ENCODE measurements around the gene GNG2. TPM values are rescaled to one million over a fixed set of nuclear protein-coding genes. Genes with fewer than 3 reads are reported as not detected.

GNG2 gene
- total and polyA plus RNA-seq, 7 experiments from 2014 or later: 62.1 to 199 (median 117) TPM

- intact Hi-C loops (cut with micrococcal nuclease): loop anchor here (1.0 kb wide), 4 partner anchors 8 to 32 kb away; partner anchors contain the start of gene GNG2 (in 1 of the 2)
- H3K9me3 Mint-ChIP-seq: no peaks in the 10 kb centered on the region
Measured at GRCh38 chr14:51873221-51873893, 12.9 kb downstream of the GNG2 start.

GRCh38 chr14:51877810-51878209 lies 17.4 kb downstream of the GNG2 start:
- Mint-ChIP-seq H3K4me1 (peaks cover 54 to 84% (median 77%) of the 10 kb centered on the region in 7 donors), H3K4me3 (peak overlapping the region in 2 of 10 donors; percentile 16 to 31), H3K9me3 (peaks cover 0 to 3% (median 0%) of the 10 kb centered on the region in 11 donors), H3K27ac (peak overlapping the region in 7 of 9 donors; percentile 23 to 86 (median 67)), H3K27me3 (no peaks in the 10 kb centered on the region), H3K36me3 (peaks cover 14 to 56% (median 45%) of the 10 kb centered on the region in 5 donors)
- H3K27me3 ChIP-seq (ENCODE audit: control insufficient read depth in 2 of 2, insufficient read depth in 2 of 2, low read length in 2 of 2): no peaks in the 10 kb centered on the region
- DNase-seq (no peak), ATAC-seq (no peak)
- ChIA-PET POLR2A (interaction anchor here (1.2 kb wide), 1 partner anchor 9 kb away, joined by 3 read pairs; no protein-coding TSS in a partner anchor), CTCF (no interaction called here)
- H3K36me3 ChIP-seq (ENCODE audit: control insufficient read depth in 2 of 3, insufficient read depth in 3 of 3, low read length in 3 of 3): peaks cover 0 to 9% (median 0%) of the 10 kb centered on the region in 3 experiments
- intact Hi-C loops (cut with micrococcal nuclease): loop anchor here (1.0 to 2.0 kb wide), 2 partner anchors 9 to 15 kb away; no protein-coding TSS in a partner anchor
- no peak overlapping the region for H3K4me3 ChIP-seq (ENCODE audit: low read length)
- no peak overlapping the region for H3K27ac ChIP-seq (ENCODE audit: low read depth, low read length)
- no peaks in the 10 kb centered on the region for H3K9me3 ChIP-seq (ENCODE audit: control insufficient read depth in 2 of 3, low read length in 3 of 3)
- peaks cover 16 to 26% of the 10 kb centered on the region in 2 donors for H3K4me1 ChIP-seq (ENCODE audit: control insufficient read depth in 2 of 2, insufficient read depth in 2 of 2, low read length in 2 of 2)

More at GRCh38 chr14:51873221-51873893, 12.9 kb downstream of the GNG2 start:
- no peak overlapping the region for H3K27ac ChIP-seq (ENCODE audit: low read depth, low read length)
- H3K36me3 Mint-ChIP-seq: peaks cover 1 to 33% (median 30%) of the 10 kb centered on the region in 5 donors
- ChIA-PET CTCF (no interaction called here), POLR2A (interaction anchor here (1.1 to 1.9 kb wide), 5 partner anchors 9 to 27 kb away, joined by 3 to 6 read pairs (median 4); partner anchors contain the start of gene GNG2)
- no peaks in the 10 kb centered on the region for H3K27me3 ChIP-seq (ENCODE audit: control insufficient read depth in 2 of 2, insufficient read depth in 2 of 2, low read length in 2 of 2)
- peak overlapping the region in 6 of 10 donors; percentile 1 to 70 (median 28) for H3K4me3 Mint-ChIP-seq
- peaks cover 0 to under 1% (median 0%) of the 10 kb centered on the region in 3 experiments for H3K36me3 ChIP-seq (ENCODE audit: control insufficient read depth in 2 of 3, insufficient read depth in 3 of 3, low read length in 3 of 3)
- ATAC-seq (peak; percentile 76), DNase-seq (peak in 2 of 9 donors; percentile 38 to 50)
- H3K4me1 Mint-ChIP-seq: peaks cover 34 to 64% (median 56%) of the 10 kb centered on the region in 7 donors
- no peak overlapping the region for H3K4me3 ChIP-seq (ENCODE audit: low read length)
- H3K4me1 ChIP-seq (ENCODE audit: control insufficient read depth in 2 of 2, insufficient read depth in 2 of 2, low read length in 2 of 2): peaks cover 31 to 68% of the 10 kb centered on the region in 2 donors
- H3K9me3 ChIP-seq (ENCODE audit: control insufficient read depth in 2 of 3, low read length in 3 of 3): no peaks in the 10 kb centered on the region
- no peaks in the 10 kb centered on the region for H3K27me3 Mint-ChIP-seq
- peak overlapping the region; percentile 24 to 84 (median 69) for H3K27ac Mint-ChIP-seq

- H3K27ac ChIP-seq (ENCODE audit: low read depth, low read length): no peak overlapping the region
- Mint-ChIP-seq H3K27ac (peak overlapping the region in 7 of 9 donors; percentile 16 to 76 (median 41)), H3K27me3 (no peaks in the 10 kb centered on the region), H3K9me3 (peaks cover 0 to 3% (median 0%) of the 10 kb centered on the region in 11 donors), H3K4me1 (peaks cover 50 to 89% (median 83%) of the 10 kb centered on the region in 7 donors), H3K36me3 (peaks cover 14 to 46% (median 34%) of the 10 kb centered on the region in 5 donors), H3K4me3 (peak overlapping the region in 1 of 10 donors; percentile 3)
- ATAC-seq: no peak
- H3K4me3 ChIP-seq (ENCODE audit: low read length): no peak overlapping the region
- POLR2A ChIA-PET: no interaction called here
- H3K4me1 ChIP-seq (ENCODE audit: control insufficient read depth in 2 of 2, insufficient read depth in 2 of 2, low read length in 2 of 2): peaks cover 23 to 28% of the 10 kb centered on the region in 2 donors
- H3K9me3 ChIP-seq (ENCODE audit: control insufficient read depth in 2 of 3, low read length in 3 of 3): no peaks in the 10 kb centered on the region
- H3K36me3 ChIP-seq (ENCODE audit: control insufficient read depth in 2 of 3, insufficient read depth in 3 of 3, low read length in 3 of 3): peaks cover 0 to 9% (median 0%) of the 10 kb centered on the region in 3 experiments
- intact Hi-C loops (cut with micrococcal nuclease): loop anchor here in 1 of 2 donors (2.0 kb wide), 1 partner anchor 14 kb away; no protein-coding TSS in a partner anchor
- DNase-seq: no peak
- H3K27me3 ChIP-seq (ENCODE audit: control insufficient read depth in 2 of 2, insufficient read depth in 2 of 2, low read length in 2 of 2): no peaks in the 10 kb centered on the region
- CTCF ChIA-PET: interaction anchor here (0.5 to 0.6 kb wide), 2 partner anchors 32 to 580 kb away, joined by 3 read pairs; no protein-coding TSS in a partner anchor
Measured at GRCh38 chr14:51879170-51879569, 18.8 kb downstream of the GNG2 start.

- Histone ChIP-seq H3K36me3 (ENCODE audit: control insufficient read depth in 2 of 3, insufficient read depth in 3 of 3, low read length in 3 of 3) (peaks cover 0 to 9% (median 0%) of the 10 kb centered on the region in 3 experiments), H3K27ac (ENCODE audit: low read depth, low read length) (no peak overlapping the region), H3K4me3 (ENCODE audit: low read length) (no peak overlapping the region), H3K4me1 (ENCODE audit: control insufficient read depth in 2 of 2, insufficient read depth in 2 of 2, low read length in 2 of 2) (peaks cover 27 to 38% of the 10 kb centered on the region in 2 donors), H3K9me3 (ENCODE audit: control insufficient read depth in 2 of 3, low read length in 3 of 3) (no peaks in the 10 kb centered on the region), H3K27me3 (ENCODE audit: control insufficient read depth in 2 of 2, insufficient read depth in 2 of 2, low read length in 2 of 2) (no peaks in the 10 kb centered on the region)
- DNase-seq (no peak), ATAC-seq (no peak)
- H3K36me3 Mint-ChIP-seq: peaks cover 19 to 53% (median 37%) of the 10 kb centered on the region in 5 donors
- POLR2A ChIA-PET: interaction anchor here (0.6 to 1.5 kb wide), 2 partner anchors 20 to 22 kb away, joined by 3 to 5 read pairs; partner anchors contain the start of gene GNG2
- H3K9me3 Mint-ChIP-seq: peaks cover 0 to 3% (median 0%) of the 10 kb centered on the region in 11 donors
- H3K27ac Mint-ChIP-seq: peak overlapping the region in 7 of 9 donors; percentile 32 to 76 (median 61)
- intact Hi-C loops (cut with micrococcal nuclease): loop anchor here (1.0 to 2.0 kb wide), 3 partner anchors 7 to 14 kb away; no protein-coding TSS in a partner anchor
- H3K4me3 Mint-ChIP-seq: peak overlapping the region in 3 of 10 donors; percentile 6 to 38 (median 33)
- H3K27me3 Mint-ChIP-seq: no peaks in the 10 kb centered on the region
- CTCF ChIA-PET: interaction anchor here (0.9 kb wide), 1 partner anchor 16 kb away, joined by 4 read pairs; no protein-coding TSS in a partner anchor
- peaks cover 53 to 95% (median 92%) of the 10 kb centered on the region in 7 donors for H3K4me1 Mint-ChIP-seq
Measured at GRCh38 chr14:51880835-51881580, 20.6 kb downstream of the GNG2 start.

- peak overlapping the region in 1 of 10 donors; percentile 33 for H3K4me3 Mint-ChIP-seq
Measured at GRCh38 chr14:51881636-51882035, 21.2 kb downstream of the GNG2 start.

More at GRCh38 chr14:51881636-51882035, 21.2 kb downstream of the GNG2 start:
- Histone ChIP-seq H3K4me3 (ENCODE audit: low read length) (no peak overlapping the region), H3K4me1 (ENCODE audit: control insufficient read depth in 2 of 2, insufficient read depth in 2 of 2, low read length in 2 of 2) (peaks cover 30 to 43% of the 10 kb centered on the region in 2 donors), H3K27me3 (ENCODE audit: control insufficient read depth in 2 of 2, insufficient read depth in 2 of 2, low read length in 2 of 2) (no peaks in the 10 kb centered on the region), H3K27ac (ENCODE audit: low read depth, low read length) (no peak overlapping the region), H3K9me3 (ENCODE audit: control insufficient read depth in 2 of 3, low read length in 3 of 3) (no peaks in the 10 kb centered on the region), H3K36me3 (ENCODE audit: control insufficient read depth in 2 of 3, insufficient read depth in 3 of 3, low read length in 3 of 3) (peaks cover 0 to 9% (median 0%) of the 10 kb centered on the region in 3 experiments)
- Mint-ChIP-seq H3K9me3 (peaks cover 0 to 3% (median 0%) of the 10 kb centered on the region in 11 donors), H3K27ac (peak overlapping the region in 7 of 9 donors; percentile 10 to 76 (median 48)), H3K27me3 (no peaks in the 10 kb centered on the region), H3K36me3 (peaks cover 19 to 57% (median 42%) of the 10 kb centered on the region in 5 donors), H3K4me1 (peaks cover 49 to 95% (median 91%) of the 10 kb centered on the region in 7 donors)
- no peak for ATAC-seq
- POLR2A ChIA-PET: interaction anchor here (0.6 to 1.5 kb wide), 3 partner anchors 21 to 58 kb away, joined by 3 to 5 read pairs (median 4); partner anchors contain the start of gene GNG2
- intact Hi-C loops (cut with micrococcal nuclease): loop anchor here in 1 of 2 donors (2.0 kb wide), 1 partner anchor 15 kb away; no protein-coding TSS in a partner anchor
- DNase-seq: no peak
- CTCF ChIA-PET: interaction anchor here (0.9 kb wide), 1 partner anchor 17 kb away, joined by 4 read pairs; no protein-coding TSS in a partner anchor
